ENCODE data around the gene TRIM47. TPM values are rescaled to one million over a fixed set of nuclear protein-coding genes. Genes with fewer than 3 reads are reported as not detected.
"Not testable (repeated sequence)": the region's sequence is repeated elsewhere in the genome, so short reads cannot be mapped to it uniquely, and the experiment has no call there.

Gene TRIM47
- total and polyA plus RNA-seq, 4 donors = 6.9 to 18.5 (median 13.8) TPM

DNA sequence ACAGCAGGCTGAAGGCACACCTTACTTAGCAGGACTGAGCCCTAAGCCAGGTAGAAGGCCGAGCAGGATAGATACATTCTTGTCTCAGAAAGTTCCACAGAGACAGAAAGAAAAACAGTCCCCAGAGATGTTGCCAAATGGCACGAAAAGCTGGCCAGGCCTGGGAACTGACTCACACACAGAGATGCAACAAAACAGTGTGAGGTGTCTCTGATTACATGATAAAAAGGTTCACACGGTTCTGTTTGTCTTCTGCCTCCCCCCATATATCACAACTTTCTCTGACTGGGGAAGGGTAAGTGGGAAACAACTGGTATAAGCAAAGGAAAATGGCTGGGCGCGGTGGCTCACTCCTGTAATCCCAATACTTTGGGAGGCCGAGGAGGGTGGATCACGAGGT lies 24.9 kb downstream of the TRIM47 start:
- no peak overlapping the region for H3K4me3 ChIP-seq (ENCODE audit: low read depth in 1 of 3, low read length in 3 of 3)
- no peaks in the 10 kb centered on the region for H3K27me3 ChIP-seq (ENCODE audit: control insufficient read depth in 4 of 4, insufficient read depth in 4 of 4, low read length in 3 of 4)
- H3K36me3 ChIP-seq (ENCODE audit: control insufficient read depth in 4 of 4, insufficient read depth in 3 of 4, low read depth in 1 of 4, low read length in 3 of 4) = peaks cover 9 to 23% (median 18%) of the 10 kb centered on the region in 4 donors
- no peaks in the 10 kb centered on the region for H3K9me3 ChIP-seq (ENCODE audit: control insufficient read depth in 4 of 4, low read length in 3 of 4)
- peaks cover 2 to 46% (median 34%) of the 10 kb centered on the region in 4 donors for H3K4me1 ChIP-seq (ENCODE audit: control insufficient read depth in 4 of 4, insufficient read depth in 4 of 4, low read length in 3 of 4)
- H3K27ac ChIP-seq (ENCODE audit: low read depth in 1 of 2, low read length in 2 of 2) = peak overlapping the region; percentile 19 to 96
- TF ChIP-seq HNF4A (conservative IDR thresholded peaks at IDR 0.05) (no peak), ATF3 (IDR thresholded peaks at IDR 0.05) (no peak), YY1 (IDR thresholded peaks at IDR 0.05) (peak; percentile 5)
- no peak overlapping the region for H3K9ac ChIP-seq (ENCODE audit: low read depth in 1 of 2, low read length in 2 of 2)
- no peak for DNase-seq (ENCODE audit: low spot score)
- 68% methylated on average over 7 of the region's 7 CpGs for WGBS

DNA sequence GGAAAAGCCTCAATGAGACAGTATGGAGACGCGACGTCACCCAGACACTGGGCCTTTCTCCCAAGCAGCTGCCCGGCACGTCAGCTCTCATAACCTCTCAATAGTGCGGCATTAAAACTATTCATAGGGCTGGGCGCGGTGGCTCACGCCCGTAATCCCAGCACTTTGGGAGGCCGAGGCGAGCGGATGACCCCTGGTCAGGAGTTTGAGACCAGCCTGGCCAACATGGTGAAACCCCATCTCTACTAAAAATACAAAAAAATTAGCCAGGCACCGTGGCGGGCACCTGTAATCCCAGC lies 26.7 kb downstream of the TRIM47 start:
- DNase-seq (ENCODE audit: low spot score); H3K4me3 ChIP-seq (ENCODE audit: low read depth in 1 of 3, low read length in 3 of 3); H3K9me3 ChIP-seq (ENCODE audit: control insufficient read depth in 4 of 4, low read length in 3 of 4); H3K27me3 ChIP-seq (ENCODE audit: control insufficient read depth in 4 of 4, insufficient read depth in 4 of 4, low read length in 3 of 4): not testable (repeated sequence)
- Histone ChIP-seq H3K27ac (ENCODE audit: low read depth in 1 of 2, low read length in 2 of 2) (peak overlapping the region; percentile 77 to 78), H3K9ac (ENCODE audit: low read depth in 1 of 2, low read length in 2 of 2) (peak overlapping the region in 1 of 2 donors; percentile 8), H3K4me1 (ENCODE audit: control insufficient read depth in 4 of 4, insufficient read depth in 4 of 4, low read length in 3 of 4) (peaks cover 2 to 52% (median 33%) of the 10 kb centered on the region in 4 donors), H3K36me3 (ENCODE audit: control insufficient read depth in 4 of 4, insufficient read depth in 3 of 4, low read depth in 1 of 4, low read length in 3 of 4) (peaks cover 19 to 41% (median 35%) of the 10 kb centered on the region in 4 donors)
- 94% methylated on average over 15 of the region's 15 CpGs for WGBS

DNA sequence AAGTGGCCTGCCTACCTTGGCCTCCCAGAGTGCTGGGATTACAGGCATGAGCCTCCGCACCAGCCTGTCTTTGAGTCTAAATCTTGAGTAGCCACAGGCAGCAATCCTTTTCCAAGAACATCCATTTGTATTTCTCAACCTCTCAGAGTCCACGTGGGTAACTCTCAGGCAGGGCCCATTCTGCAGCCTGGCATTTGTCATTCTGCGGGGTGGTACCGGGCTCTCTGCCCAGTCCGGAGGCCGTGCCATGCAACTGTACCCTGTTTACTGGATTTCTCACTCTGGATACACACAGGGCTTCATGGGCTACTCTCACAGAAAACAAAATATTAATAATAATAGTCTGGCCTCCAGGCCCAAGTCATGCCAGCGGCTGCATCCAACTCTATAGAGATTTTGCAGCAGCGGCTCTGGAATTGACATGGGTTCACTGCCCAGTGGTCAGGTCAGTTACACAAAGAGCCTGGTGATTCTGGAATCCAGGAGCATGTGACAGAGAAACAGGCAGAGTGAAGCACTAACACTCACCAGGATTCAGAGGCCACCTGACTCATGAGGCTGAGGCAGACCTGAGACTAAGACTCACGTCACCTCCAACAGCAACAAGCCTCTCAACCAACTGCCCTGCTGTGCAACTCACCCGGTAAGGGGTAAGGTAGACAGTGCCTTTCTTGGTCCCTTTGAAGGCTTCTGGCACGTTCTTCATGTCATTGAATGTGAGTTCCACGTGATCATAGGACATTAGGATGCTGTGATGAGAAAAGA lies 27.3 kb downstream of the TRIM47 start:
- peaks cover 24 to 45% (median 37%) of the 10 kb centered on the region in 4 donors for H3K36me3 ChIP-seq (ENCODE audit: control insufficient read depth in 4 of 4, insufficient read depth in 3 of 4, low read depth in 1 of 4, low read length in 3 of 4)
- peak overlapping the region in 1 of 2 donors; percentile 8 for H3K9ac ChIP-seq (ENCODE audit: low read depth in 1 of 2, low read length in 2 of 2)
- TF ChIP-seq, protein P1, sequence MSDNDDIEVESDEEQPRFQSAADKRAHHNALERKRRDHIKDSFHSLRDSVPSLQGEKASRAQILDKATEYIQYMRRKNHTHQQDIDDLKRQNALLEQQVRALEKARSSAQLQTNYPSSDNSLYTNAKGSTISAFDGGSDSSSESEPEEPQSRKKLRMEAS (IDR thresholded peaks at IDR 0.05) = peak; percentile 52
- TF ChIP-seq JUND (IDR thresholded peaks at IDR 0.05) (peak in 1 of 2 donors; percentile 41), ZBTB33 (IDR thresholded peaks at IDR 0.05) (no peak), EGR1 (IDR thresholded peaks at IDR 0.05; ENCODE audit: low read depth in 2 of 2) (no peak), TAF1 (conservative IDR thresholded peaks at IDR 0.05) (no peak), SP1 (IDR thresholded peaks at IDR 0.05) (no peak), HNF4G (IDR thresholded peaks at IDR 0.05) (no peak), GABPA (IDR thresholded peaks at IDR 0.05 in 1 of 2, conservative IDR thresholded peaks at IDR 0.05 in 1 of 2) (no peak), NR2F2 (IDR thresholded peaks at IDR 0.05) (no peak), FOXA1 (IDR thresholded peaks at IDR 0.05) (no peak), HNF4A (conservative IDR thresholded peaks at IDR 0.05) (peak; percentile 35 to 62), RAD21 (IDR thresholded peaks at IDR 0.05) (no peak), YY1 (IDR thresholded peaks at IDR 0.05) (peak; percentile 87), ATF3 (IDR thresholded peaks at IDR 0.05) (no peak), RXRA (IDR thresholded peaks at IDR 0.05) (peak in 1 of 2 donors; percentile 58), CTCF (IDR thresholded peaks at IDR 0.05; ENCODE audit: low read depth, low read length, missing input control) (no peak), FOXA2 (IDR thresholded peaks at IDR 0.05) (no peak)
- TF ChIP-seq, protein P2, sequence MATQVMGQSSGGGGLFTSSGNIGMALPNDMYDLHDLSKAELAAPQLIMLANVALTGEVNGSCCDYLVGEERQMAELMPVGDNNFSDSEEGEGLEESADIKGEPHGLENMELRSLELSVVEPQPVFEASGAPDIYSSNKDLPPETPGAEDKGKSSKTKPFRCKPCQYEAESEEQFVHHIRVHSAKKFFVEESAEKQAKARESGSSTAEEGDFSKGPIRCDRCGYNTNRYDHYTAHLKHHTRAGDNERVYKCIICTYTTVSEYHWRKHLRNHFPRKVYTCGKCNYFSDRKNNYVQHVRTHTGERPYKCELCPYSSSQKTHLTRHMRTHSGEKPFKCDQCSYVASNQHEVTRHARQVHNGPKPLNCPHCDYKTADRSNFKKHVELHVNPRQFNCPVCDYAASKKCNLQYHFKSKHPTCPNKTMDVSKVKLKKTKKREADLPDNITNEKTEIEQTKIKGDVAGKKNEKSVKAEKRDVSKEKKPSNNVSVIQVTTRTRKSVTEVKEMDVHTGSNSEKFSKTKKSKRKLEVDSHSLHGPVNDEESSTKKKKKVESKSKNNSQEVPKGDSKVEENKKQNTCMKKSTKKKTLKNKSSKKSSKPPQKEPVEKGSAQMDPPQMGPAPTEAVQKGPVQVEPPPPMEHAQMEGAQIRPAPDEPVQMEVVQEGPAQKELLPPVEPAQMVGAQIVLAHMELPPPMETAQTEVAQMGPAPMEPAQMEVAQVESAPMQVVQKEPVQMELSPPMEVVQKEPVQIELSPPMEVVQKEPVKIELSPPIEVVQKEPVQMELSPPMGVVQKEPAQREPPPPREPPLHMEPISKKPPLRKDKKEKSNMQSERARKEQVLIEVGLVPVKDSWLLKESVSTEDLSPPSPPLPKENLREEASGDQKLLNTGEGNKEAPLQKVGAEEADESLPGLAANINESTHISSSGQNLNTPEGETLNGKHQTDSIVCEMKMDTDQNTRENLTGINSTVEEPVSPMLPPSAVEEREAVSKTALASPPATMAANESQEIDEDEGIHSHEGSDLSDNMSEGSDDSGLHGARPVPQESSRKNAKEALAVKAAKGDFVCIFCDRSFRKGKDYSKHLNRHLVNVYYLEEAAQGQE (IDR thresholded peaks at IDR 0.05) = peak; percentile 30
- DNase-seq (ENCODE audit: low spot score) = no peak
- WGBS = 60% methylated on average over 12 of the region's 12 CpGs
- no peaks in the 10 kb centered on the region for H3K27me3 ChIP-seq (ENCODE audit: control insufficient read depth in 4 of 4, insufficient read depth in 4 of 4, low read length in 3 of 4)
- H3K9me3 ChIP-seq (ENCODE audit: control insufficient read depth in 4 of 4, low read length in 3 of 4) = no peaks in the 10 kb centered on the region
- H3K4me1 ChIP-seq (ENCODE audit: control insufficient read depth in 4 of 4, insufficient read depth in 4 of 4, low read length in 3 of 4) = peaks cover 2 to 47% (median 29%) of the 10 kb centered on the region in 4 donors
- no peak overlapping the region for H3K4me3 ChIP-seq (ENCODE audit: low read depth in 1 of 3, low read length in 3 of 3)
- H3K27ac ChIP-seq (ENCODE audit: low read depth in 1 of 2, low read length in 2 of 2) = peak overlapping the region; percentile 77 to 78
